Brain microvascular endothelial cell (primary cell): ENCODE data around the gene BCL2.

Experiments used
- DNase-seq: peaks from one replicate; pipeline ENCODE4 v3.0.0-alpha.2; 2020
- H3K27ac ChIP-seq: fragments of 250-450 bp; sonication (Bioruptor Pico); 2 replicates; pipeline ENCODE4 v1.5.1; 2020; ENCODE audit warnings: mild to moderate bottlenecking, moderate library complexity
- H3K27me3 ChIP-seq: fragments of 250-450 bp; sonication (Bioruptor Pico); replicated peaks from 2 replicates; pipeline ENCODE4 v1.5.1; 2020; ENCODE audit warnings: mild to moderate bottlenecking
- H3K36me3 ChIP-seq: fragments of 250-450 bp; sonication (Bioruptor Pico); replicated peaks from 2 replicates; pipeline ENCODE4 v1.5.1; 2020; ENCODE audit warnings: mild to moderate bottlenecking
- H3K4me3 ChIP-seq: 2 replicates; pipeline ENCODE4 v1.5.1; 2011; ENCODE audit warnings: low read depth, mild to moderate bottlenecking, control low read depth, low read length, moderate library complexity
- in situ Hi-C: cut with HindIII; loops from 2 replicates; pipeline ENCODE4 v1.10.0; 2017; ENCODE audit warnings: low sequenced_read_pairs, low pct_ligation_motif_present
- TF ChIP-seq, protein P1 (sequence below): IDR thresholded peaks from 2 replicates; pipeline ENCODE4 v1.5.1; 2011; ENCODE audit warnings: low read depth, mild to moderate bottlenecking, moderate library complexity, low read length, control low read depth, inconsistent platforms; ENCODE audit errors: missing control alignments

Gene BCL2

DNA sequence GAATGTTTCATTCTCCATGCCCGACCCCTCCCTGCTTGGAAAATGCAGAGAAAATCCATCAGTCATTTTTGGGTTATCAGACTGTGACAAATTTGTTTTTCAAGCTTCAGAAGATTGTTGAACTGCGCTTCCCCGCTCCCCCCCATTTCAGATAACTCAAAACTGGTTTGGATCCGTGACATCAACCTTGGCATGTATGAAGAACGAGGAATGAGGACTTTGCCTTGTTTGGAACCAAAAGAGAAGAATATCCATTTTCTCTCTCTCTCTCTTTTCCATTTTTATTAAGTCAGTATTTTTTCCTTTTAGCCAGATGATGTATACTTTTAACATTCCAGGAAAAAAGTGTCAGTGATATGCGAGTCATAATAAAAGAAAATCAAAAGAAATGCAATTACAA, 171.6 kb downstream of the BCL2 start:
- no peak for DNase-seq
- Histone ChIP-seq H3K27ac (no peak overlapping the region), H3K36me3 (no peaks in the 10 kb centered on the region), H3K4me3 (no peak overlapping the region), H3K27me3 (peaks cover 5% of the 10 kb centered on the region)
- TF ChIP-seq, protein P1, sequence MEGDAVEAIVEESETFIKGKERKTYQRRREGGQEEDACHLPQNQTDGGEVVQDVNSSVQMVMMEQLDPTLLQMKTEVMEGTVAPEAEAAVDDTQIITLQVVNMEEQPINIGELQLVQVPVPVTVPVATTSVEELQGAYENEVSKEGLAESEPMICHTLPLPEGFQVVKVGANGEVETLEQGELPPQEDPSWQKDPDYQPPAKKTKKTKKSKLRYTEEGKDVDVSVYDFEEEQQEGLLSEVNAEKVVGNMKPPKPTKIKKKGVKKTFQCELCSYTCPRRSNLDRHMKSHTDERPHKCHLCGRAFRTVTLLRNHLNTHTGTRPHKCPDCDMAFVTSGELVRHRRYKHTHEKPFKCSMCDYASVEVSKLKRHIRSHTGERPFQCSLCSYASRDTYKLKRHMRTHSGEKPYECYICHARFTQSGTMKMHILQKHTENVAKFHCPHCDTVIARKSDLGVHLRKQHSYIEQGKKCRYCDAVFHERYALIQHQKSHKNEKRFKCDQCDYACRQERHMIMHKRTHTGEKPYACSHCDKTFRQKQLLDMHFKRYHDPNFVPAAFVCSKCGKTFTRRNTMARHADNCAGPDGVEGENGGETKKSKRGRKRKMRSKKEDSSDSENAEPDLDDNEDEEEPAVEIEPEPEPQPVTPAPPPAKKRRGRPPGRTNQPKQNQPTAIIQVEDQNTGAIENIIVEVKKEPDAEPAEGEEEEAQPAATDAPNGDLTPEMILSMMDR = no peak
- in situ Hi-C loops = no loop called here

DNA sequence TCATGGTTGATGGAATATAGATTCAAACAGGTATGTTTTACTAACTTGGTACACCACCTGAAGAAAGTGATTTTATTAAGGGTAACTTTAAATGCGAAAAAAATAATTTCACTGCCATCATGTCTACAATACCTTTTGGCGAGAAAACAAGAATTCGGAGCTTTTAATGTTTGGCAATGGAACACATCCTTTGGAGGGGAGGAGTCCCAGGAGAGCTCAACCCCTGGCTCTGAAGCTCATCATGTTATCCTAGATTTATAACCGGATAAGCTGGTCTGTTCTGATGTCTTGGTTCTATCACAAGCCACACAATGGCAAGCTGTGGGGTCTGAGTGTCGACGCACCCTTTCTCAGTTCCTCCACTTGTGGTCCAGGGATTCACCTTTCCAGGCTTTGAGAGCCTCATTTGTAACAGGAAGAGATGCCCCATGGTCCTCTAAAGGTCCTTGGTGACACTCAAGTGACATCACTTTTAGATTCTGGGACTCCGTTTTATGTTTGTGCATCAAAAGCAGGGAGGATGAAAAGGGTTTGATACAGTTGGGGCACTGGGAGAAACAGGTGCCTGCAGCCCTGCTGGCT, 172.7 kb downstream of the BCL2 start:
- Histone ChIP-seq H3K4me3 (no peak overlapping the region), H3K27ac (no peak overlapping the region), H3K27me3 (peaks cover 5% of the 10 kb centered on the region), H3K36me3 (no peaks in the 10 kb centered on the region)
- in situ Hi-C loops = no loop called here
- TF ChIP-seq, protein P1 = no peak
- DNase-seq = no peak

- no peak for DNase-seq
Observed at GRCh38 chr18:63145851-63146555, 173.6 kb downstream of the BCL2 start.

DNA sequence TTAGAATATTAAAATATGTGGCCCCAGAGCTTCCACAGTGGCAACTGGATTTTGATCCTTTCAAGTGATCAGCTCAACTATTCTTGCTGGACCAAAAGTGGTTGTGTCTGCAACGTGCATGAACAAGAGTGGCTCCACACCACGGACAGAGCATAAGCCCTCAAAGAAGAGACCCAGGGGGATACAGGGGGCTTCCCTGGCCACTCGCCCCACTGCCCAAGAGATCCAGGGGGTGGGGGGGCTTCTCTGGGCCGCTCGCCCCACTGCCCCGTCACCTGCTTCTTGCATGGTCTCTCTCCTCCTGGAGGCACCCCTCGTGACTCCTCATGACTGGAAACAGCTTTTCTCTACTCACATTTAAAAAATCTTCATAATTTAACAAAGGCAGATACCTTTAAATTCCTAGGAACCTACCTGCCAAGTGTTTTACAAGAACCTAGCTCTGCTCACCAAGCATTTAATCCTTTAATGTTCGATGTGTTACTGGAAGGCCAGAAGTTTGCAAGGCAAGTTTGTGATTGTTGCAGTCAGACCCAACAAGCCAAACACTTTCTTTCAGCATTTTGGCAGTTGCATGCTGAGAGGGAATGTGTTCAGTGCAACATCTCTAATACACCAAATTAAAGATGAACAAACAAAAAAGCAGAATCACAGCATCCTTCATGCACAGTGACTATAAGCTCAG, 174.3 kb downstream of the BCL2 start:
- DNase-seq = no peak
- Histone ChIP-seq H3K27me3 (peaks cover 5% of the 10 kb centered on the region), H3K4me3 (no peak overlapping the region), H3K27ac (no peak overlapping the region), H3K36me3 (no peaks in the 10 kb centered on the region)
- TF ChIP-seq, protein P1 = no peak
- in situ Hi-C loops = no loop called here

More at GRCh38 chr18:63145851-63146555, 173.6 kb downstream of the BCL2 start:
- Histone ChIP-seq H3K4me3 (no peak overlapping the region), H3K27me3 (peaks cover 5% of the 10 kb centered on the region), H3K36me3 (no peaks in the 10 kb centered on the region), H3K27ac (no peak overlapping the region)
- TF ChIP-seq, protein P1 = no peak
- in situ Hi-C loops = no loop called here

DNA sequence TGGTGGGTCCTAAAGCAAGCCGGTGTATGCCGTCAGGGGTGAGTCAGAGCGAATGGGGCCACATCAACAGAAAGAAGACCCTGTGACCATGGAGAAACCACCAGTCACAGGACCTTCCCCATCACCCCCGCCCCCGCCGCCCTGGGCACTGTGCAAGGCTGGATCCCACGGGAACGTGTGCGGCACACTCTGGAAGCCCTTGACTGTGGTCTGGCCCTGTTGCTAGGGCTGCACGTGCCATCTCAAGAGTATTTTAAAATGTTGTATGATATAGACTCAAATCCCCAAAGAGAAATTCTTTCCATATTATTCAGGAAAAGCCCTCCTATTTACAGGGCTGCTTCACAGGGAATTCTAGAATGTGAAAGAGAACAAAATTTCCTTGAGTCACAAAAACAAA, 174.8 kb downstream of the BCL2 start:
- no peak overlapping the region for H3K27ac ChIP-seq
- TF ChIP-seq, protein P1 = no peak
- DNase-seq = no peak
- H3K36me3 ChIP-seq = no peaks in the 10 kb centered on the region
- H3K4me3 ChIP-seq = no peak overlapping the region
- in situ Hi-C loops = no loop called here
- H3K27me3 ChIP-seq = peaks cover 5% of the 10 kb centered on the region
